Loucy (cell line): ENCODE results near the gene CHST1.
A peak's percentile ranks its signal among the peaks of the same experiment; 100 is the strongest.

Source experiments
- H2AFZ ChIP-seq: fragments of 200-600 bp; sonication (generic); 2 replicates; pipeline ENCODE4 v1.6.0; 2016; ENCODE audit warnings: antibody characterized with exemption, mild to moderate bottlenecking, low read length, moderate library complexity
- H3F3A ChIP-seq: fragments of 200-600 bp; 2 replicates; pipeline ENCODE4 v1.6.0; 2016; ENCODE audit warnings: antibody characterized with exemption, low read depth, mild to moderate bottlenecking
- H3K27me3 ChIP-seq: fragments of 200-600 bp; sonication (generic); 2 replicates; pipeline ENCODE4 v1.6.1; 2014; ENCODE audit warnings: low read length, mild to moderate bottlenecking; ENCODE audit not compliant: insufficient read depth, poor library complexity, severe bottlenecking
- H3K36me3 ChIP-seq: fragments of 200-600 bp; sonication (generic); 2 replicates; pipeline ENCODE4 v1.6.1; 2016; ENCODE audit warnings: low read length; ENCODE audit not compliant: insufficient read depth
- H3K4me1 ChIP-seq: fragments of 200-600 bp; sonication (generic); 2 replicates; pipeline ENCODE4 v1.5.1; 2014; ENCODE audit warnings: low read length, mild to moderate bottlenecking; ENCODE audit not compliant: insufficient read depth, poor library complexity, severe bottlenecking
- H3K4me2 ChIP-seq: fragments of 200-600 bp; sonication (generic); 2 replicates; pipeline ENCODE4 v1.6.0; 2014; ENCODE audit warnings: antibody characterized with exemption, low read length, low read depth, mild to moderate bottlenecking; ENCODE audit not compliant: poor library complexity, severe bottlenecking
- H3K4me3 ChIP-seq: fragments of 200-600 bp; sonication (generic); 2 replicates; pipeline ENCODE4 v1.5.1; 2014; ENCODE audit warnings: low read length, mild to moderate bottlenecking, mixed read lengths; ENCODE audit not compliant: poor library complexity, severe bottlenecking
- H3K79me2 ChIP-seq: fragments of 200-600 bp; sonication (generic); 2 replicates; pipeline ENCODE4 v1.6.1; 2014; ENCODE audit warnings: low read length; ENCODE audit not compliant: insufficient read depth
- H3K9ac ChIP-seq: fragments of 200-600 bp; sonication (generic); 2 replicates; pipeline ENCODE4 v1.6.0; 2014; ENCODE audit warnings: mild to moderate bottlenecking, low read depth, low read length, moderate library complexity; ENCODE audit not compliant: poor library complexity, severe bottlenecking
- H3K9me2 ChIP-seq: fragments of 200-600 bp; sonication (generic); replicated peaks from 2 replicates; pipeline ENCODE4 v1.6.1; 2016; ENCODE audit warnings: low read depth, low read length, mixed read lengths
- H3K9me3 ChIP-seq: fragments of 200-600 bp; sonication (generic); 2 replicates; pipeline ENCODE4 v1.6.1; 2014; ENCODE audit warnings: mild to moderate bottlenecking, antibody characterized with exemption, low read length, low read depth; ENCODE audit not compliant: insufficient read depth
- H4K20me1 ChIP-seq: fragments of 200-600 bp; sonication (generic); 2 replicates; pipeline ENCODE4 v1.6.0; 2014; ENCODE audit warnings: antibody characterized with exemption, low read length, mild to moderate bottlenecking; ENCODE audit not compliant: insufficient read depth, poor library complexity, severe bottlenecking
- CTCF ChIP-seq: fragments of 200-600 bp; sonication (generic); conservative IDR thresholded peaks from 2 replicates; pipeline ENCODE4 v1.5.1; 2014; ENCODE audit warnings: mild to moderate bottlenecking, antibody characterized with exemption, low read length
- EZH2phosphoT487 ChIP-seq: fragments of 200-600 bp; IDR thresholded peaks from 2 replicates; pipeline ENCODE4 v1.6.1; 2018; ENCODE audit warnings: antibody characterized with exemption, mild to moderate bottlenecking, moderate library complexity, borderline replicate concordance

The CHST1 gene

GRCh38 chr11:45665933-45666647, 668 bp upstream of the CHST1 start:
- Histone ChIP-seq H3K4me2 (peak overlapping the region; percentile 75), H4K20me1 (no peaks in the 10 kb centered on the region), H3F3A (no peaks in the 10 kb centered on the region), H3K9me3 (no peaks in the 10 kb centered on the region), H3K9me2 (no peaks in the 10 kb centered on the region), H3K9ac (no peak overlapping the region), H2AFZ (no peak overlapping the region), H3K79me2 (no peaks in the 10 kb centered on the region), H3K4me3 (peak overlapping the region; percentile 70), H3K4me1 (peaks cover 10% of the 10 kb centered on the region), H3K36me3 (no peaks in the 10 kb centered on the region), H3K27me3 (peaks cover 33% of the 10 kb centered on the region)
- no peak for TF ChIP-seq CTCF
- no peak for TF ChIP-seq EZH2phosphoT487

- H3K9ac ChIP-seq, result no peak overlapping the region
- TF ChIP-seq EZH2phosphoT487 (no peak), CTCF (no peak)
- H3K79me2 ChIP-seq, result no peaks in the 10 kb centered on the region
- peaks cover 10% of the 10 kb centered on the region for H3K4me1 ChIP-seq
- H3F3A ChIP-seq, result no peaks in the 10 kb centered on the region
- H3K4me3 ChIP-seq, result peak overlapping the region; percentile 70
- H3K4me2 ChIP-seq, result peak overlapping the region; percentile 75
- H3K36me3 ChIP-seq, result no peaks in the 10 kb centered on the region
- H3K9me2 ChIP-seq, result no peaks in the 10 kb centered on the region
- peaks cover 33% of the 10 kb centered on the region for H3K27me3 ChIP-seq
- H4K20me1 ChIP-seq, result no peaks in the 10 kb centered on the region
- H2AFZ ChIP-seq, result peak overlapping the region; percentile 59; the same call in 1 of the 2 replicates
- no peaks in the 10 kb centered on the region for H3K9me3 ChIP-seq
These were observed 831 bp downstream of the CHST1 start for GRCh38 chr11:45664376-45665205.

GRCh38 chr11:45663486-45664375, 1.7 kb downstream of the CHST1 start:
- Histone ChIP-seq H3K4me2 (peak overlapping the region; percentile 75), H3K4me1 (peaks cover 10% of the 10 kb centered on the region), H3K4me3 (peak overlapping the region; percentile 70), H3K36me3 (no peaks in the 10 kb centered on the region), H3K79me2 (no peaks in the 10 kb centered on the region), H4K20me1 (no peaks in the 10 kb centered on the region), H3K9me2 (no peaks in the 10 kb centered on the region), H3F3A (no peaks in the 10 kb centered on the region), H3K9ac (no peak overlapping the region), H3K9me3 (no peaks in the 10 kb centered on the region), H2AFZ (no peak overlapping the region), H3K27me3 (peaks cover 33% of the 10 kb centered on the region)
- TF ChIP-seq CTCF, result no peak
- TF ChIP-seq EZH2phosphoT487, result no peak
